Measurements from ENCODE around the gene MLXIP.

The MLXIP gene

GRCh38 chr12:122029620-122030423 is 48.7 kb upstream of the MLXIP start:
- Histone ChIP-seq H3K27ac (ENCODE audit: extremely low read depth, low read depth, low read length) (no peak overlapping the region), H3K4me3 (ENCODE audit: low read depth, low read length) (no peak overlapping the region), H3K9me3 (ENCODE audit: control insufficient read depth, insufficient read depth, low read depth, low read length) (no peaks in the 10 kb centered on the region), H3K36me3 (ENCODE audit: control insufficient read depth in 2 of 2, insufficient read depth in 1 of 2, low read length in 2 of 2) (peaks cover 3 to 7% of the 10 kb centered on the region in 2 experiments; a peak in 2 of 3 replicates), H3K4me1 (ENCODE audit: control insufficient read depth, insufficient read depth, low read length) (no peaks in the 10 kb centered on the region; the same call in 1 of the 2 replicates)
- CTCF ChIA-PET: interaction anchor here (1.2 kb wide), 1 partner anchor 24 kb away, joined by 3 read pairs; no protein-coding TSS in a partner anchor
- TF ChIP-seq ZNF19 (tag by site-specific recombination; IDR thresholded peaks at IDR 0.05; ENCODE audit: low read depth) (no peak), ZFHX2 (tag by site-specific recombination; conservative IDR thresholded peaks at IDR 0.05) (peak; percentile 65), HIC1 (tag by site-specific recombination; IDR thresholded peaks at IDR 0.05) (peak; percentile 24; the same call in 1 of the 2 replicates), ZNF514 (tag by site-specific recombination; IDR thresholded peaks at IDR 0.05) (no peak), ZNF175 (tag by site-specific recombination; IDR thresholded peaks at IDR 0.05) (no peak), ZIC2 (tag by site-specific recombination; IDR thresholded peaks at IDR 0.05) (peak; percentile 15), EGR2 (tag by site-specific recombination; IDR thresholded peaks at IDR 0.05; ENCODE audit: low read depth) (peak; percentile 38), ZNF600 (tag by site-specific recombination; IDR thresholded peaks at IDR 0.05) (0 out of 2 replicates have a peak, but pooled peaks have one; percentile 20)
- POLR2A ChIA-PET: no interaction called here

- Histone ChIP-seq H3K27ac (ENCODE audit: extremely low read depth, low read depth, low read length) (no peak overlapping the region), H3K4me3 (ENCODE audit: low read depth, low read length) (no peak overlapping the region), H3K9me3 (ENCODE audit: control insufficient read depth, insufficient read depth, low read depth, low read length) (no peaks in the 10 kb centered on the region), H3K36me3 (ENCODE audit: control insufficient read depth in 2 of 2, insufficient read depth in 1 of 2, low read length in 2 of 2) (peaks cover 3 to 14% of the 10 kb centered on the region in 2 experiments; a peak in 2 of 3 replicates), H3K4me1 (ENCODE audit: control insufficient read depth, insufficient read depth, low read length) (no peaks in the 10 kb centered on the region; the same call in 1 of the 2 replicates)
- CTCF ChIA-PET: interaction anchor here (0.9 to 1.2 kb wide), 2 partner anchors 9 to 24 kb away, joined by 3 read pairs; partner anchors contain the start of gene BCL7A
- TF ChIP-seq ZNF513 (tag by site-specific recombination; IDR thresholded peaks at IDR 0.05) (0 out of 2 replicates have a peak, but pooled peaks have one; percentile 47), ZNF121 (tag by site-specific recombination; IDR thresholded peaks at IDR 0.05) (no peak), KLF1 (tag by site-specific recombination; IDR thresholded peaks at IDR 0.05) (0 out of 2 replicates have a peak, but pooled peaks have one; percentile 27)
- POLR2A ChIA-PET: no interaction called here
Observed at GRCh38 chr12:122030424-122031035, 48.0 kb upstream of the MLXIP start.

- ChIA-PET POLR2A (interaction anchor here (0.9 kb wide), 1 partner anchor 15 kb away, joined by 7 read pairs; no protein-coding TSS in a partner anchor), CTCF (interaction anchor here (0.6 to 1.4 kb wide), 6 partner anchors 10 to 792 kb away, joined by 3 to 5 read pairs (median 4); partner anchors contain the start of gene BCL7A)
- Histone ChIP-seq H3K4me1 (ENCODE audit: control insufficient read depth, insufficient read depth, low read length) (no peaks in the 10 kb centered on the region; the same call in 1 of the 2 replicates), H3K36me3 (ENCODE audit: control insufficient read depth in 2 of 2, insufficient read depth in 1 of 2, low read length in 2 of 2) (peaks cover 14 to 25% of the 10 kb centered on the region in 2 experiments; a peak in 2 of 3 replicates), H3K27ac (ENCODE audit: extremely low read depth, low read depth, low read length) (no peak overlapping the region), H3K9me3 (ENCODE audit: control insufficient read depth, insufficient read depth, low read depth, low read length) (no peaks in the 10 kb centered on the region), H3K4me3 (ENCODE audit: low read depth, low read length) (no peak overlapping the region)
- TF ChIP-seq ZNF280D (tag by site-specific recombination; IDR thresholded peaks at IDR 0.05) (no peak), ZNF624 (tag by site-specific recombination; IDR thresholded peaks at IDR 0.05) (no peak), ZNF558 (tag by site-specific recombination; IDR thresholded peaks at IDR 0.05) (no peak), ZNF132 (tag by site-specific recombination; IDR thresholded peaks at IDR 0.05; ENCODE audit: borderline replicate concordance) (no peak), GLIS1 (tag by site-specific recombination; IDR thresholded peaks at IDR 0.05) (0 out of 2 replicates have a peak, but pooled peaks have one; percentile 26), ZNF18 (tag by site-specific recombination; IDR thresholded peaks at IDR 0.05) (no peak), HOXA7 (CRISPR knock-in tag; IDR thresholded peaks at IDR 0.05; ENCODE audit: borderline replicate concordance) (no peak)
Observed at GRCh38 chr12:122031342-122032216, 47.0 kb upstream of the MLXIP start.

All from HEK293 (cell line).